ENCODE data around the gene BNIP5.

GRCh38 chr6:36352477-36353157 lies 15.9 kb upstream of the BNIP5 start:
- TF ChIP-seq PRDM15 (CRISPR knock-in tag; IDR thresholded peaks at IDR 0.05) (no peak), CBFB (CRISPR knock-in tag; IDR thresholded peaks at IDR 0.05; ENCODE audit: low read depth) (no peak), AFF4 (CRISPR knock-in tag; IDR thresholded peaks at IDR 0.05; ENCODE audit: borderline replicate concordance) (no peak), CTCF (IDR thresholded peaks at IDR 0.05) (no peak), FOXP4 (CRISPR knock-in tag; IDR thresholded peaks at IDR 0.05) (no peak), ZNF219 (CRISPR knock-in tag; IDR thresholded peaks at IDR 0.05; ENCODE audit: borderline replicate concordance) (no peak), ESRRA (CRISPR knock-in tag; IDR thresholded peaks at IDR 0.05; ENCODE audit: borderline replicate concordance) (no peak), STAT6 (CRISPR knock-in tag; conservative IDR thresholded peaks at IDR 0.05; ENCODE audit: low read depth) (no peak), NR2C2 (CRISPR knock-in tag; IDR thresholded peaks at IDR 0.05) (no peak), NFYB (CRISPR knock-in tag; conservative IDR thresholded peaks at IDR 0.05; ENCODE audit: low read depth) (no peak), NFE2L1 (CRISPR knock-in tag; IDR thresholded peaks at IDR 0.05) (no peak)
